Lower lobe of right lung (tissue), 2 donors: ENCODE data around the gene PSAP. TPM values are rescaled to one million over a fixed set of nuclear protein-coding genes. Genes with fewer than 3 reads are reported as not detected.
A peak's percentile ranks its signal among the peaks of the same experiment; 100 is the strongest.

Source experiments
- ATAC-seq, 2 donors: fragments of 200-7000 bp; cut with Tn5 transposase; one replicate each; pipeline ENCODE4 v1.9.1; 2020 to 2022; ENCODE audit warnings: mild to moderate bottlenecking in 2 of 2, moderate library complexity in 2 of 2
- DNase-seq: peaks from one replicate; pipeline ENCODE4 v3.0.0-alpha.2; 2020
- H3K27ac ChIP-seq: fragments of 200-600 bp; one replicate; pipeline ENCODE4 v1.8.0; 2022
- H3K27me3 ChIP-seq: fragments of 200-600 bp; one replicate; pipeline ENCODE4 v1.8.0; 2022; ENCODE audit warnings: low read depth
- H3K36me3 ChIP-seq: fragments of 200-600 bp; one replicate; pipeline ENCODE4 v1.8.0; 2022; ENCODE audit warnings: mild to moderate bottlenecking
- H3K4me1 ChIP-seq: fragments of 200-600 bp; one replicate; pipeline ENCODE4 v1.8.0; 2022
- H3K4me3 ChIP-seq: fragments of 200-600 bp; one replicate; pipeline ENCODE4 v1.8.0; 2022; ENCODE audit warnings: mild to moderate bottlenecking
- H3K9me3 ChIP-seq: fragments of 200-600 bp; one replicate; pipeline ENCODE4 v1.8.0; 2022
- CTCF ChIP-seq: fragments of 200-600 bp; IDR thresholded peaks from one replicate; pipeline ENCODE4 v1.8.0; 2022; ENCODE audit warnings: antibody characterized with exemption, mild to moderate bottlenecking
- intact Hi-C: fragments of 100-400 bp; cut with DNase I; formaldehyde crosslinking; loops from one replicate; pipeline ENCODE4 v1.11.0; 2022
- microRNA-seq: library from miRNA; unstranded; fragments of <30 nt; microRNA quantifications from one replicate; pipeline ENCODE4 v1.2.0, GENCODE V29; 2020; ENCODE audit warnings: borderline number of aligned reads
- total RNA-seq: library from RNA; stranded (reverse); fragmentation: NEBNext Ultra II Directional; extraction: Animal tissue kit (Norgen Biotek cat#: 25700); gene quantifications from one replicate; pipeline ENCODE4 v1.2.1, GENCODE V29; 2021
- donor health status: DM: no; HTN: yes; CAD: no; lungs with severe emphysema.

The PSAP gene
- total RNA-seq, 1 donor from 2014 or later: 2,019 TPM

DNA sequence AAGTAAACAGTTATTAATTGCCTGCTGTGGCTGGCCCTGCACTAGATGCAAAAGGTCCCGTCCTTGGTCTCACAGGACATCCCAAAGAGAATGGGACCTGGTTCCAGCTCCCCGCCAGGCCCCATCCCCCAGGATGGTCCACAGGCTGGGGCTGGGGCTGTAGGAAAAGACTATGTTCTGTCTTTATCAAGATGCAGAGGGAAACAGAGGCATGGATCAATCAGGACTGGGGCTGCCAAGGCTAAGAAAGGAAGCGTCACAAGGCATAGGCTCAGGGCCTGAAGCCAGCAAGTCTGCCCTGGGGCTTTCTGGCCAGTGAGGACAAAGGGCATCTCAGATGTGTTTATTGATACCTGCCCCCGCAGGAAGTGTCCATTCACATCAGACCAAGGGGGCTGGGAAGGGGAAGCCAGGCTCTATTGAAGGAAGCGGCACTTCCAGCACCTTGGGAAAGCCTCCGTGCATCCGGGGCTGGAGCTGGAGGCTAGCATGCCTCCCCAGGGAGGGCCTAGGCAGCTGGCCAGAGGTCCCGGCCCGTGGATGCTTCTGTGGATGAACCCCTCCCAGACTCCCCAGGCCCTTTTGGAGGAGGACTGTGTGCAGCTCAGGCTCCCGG lies 83.5 kb downstream of the PSAP start:
- Histone ChIP-seq H3K36me3 (peaks cover 25% of the 10 kb centered on the region), H3K4me1 (peaks cover 100% of the 10 kb centered on the region), H3K27ac (peak overlapping the region; percentile 96), H3K4me3 (peak overlapping the region; percentile 17), H3K9me3 (no peaks in the 10 kb centered on the region), H3K27me3 (no peaks in the 10 kb centered on the region)
- TF ChIP-seq CTCF: no peak
- intact Hi-C loops: no loop called here
- peak; percentile 73 for DNase-seq
- ATAC-seq: peak in 1 of 2 donors; percentile 3

GRCh38 chr10:71766717-71767419 lies 84.2 kb downstream of the PSAP start:
- no peaks in the 10 kb centered on the region for H3K27me3 ChIP-seq
- peak; percentile 87 for DNase-seq
- intact Hi-C loops: no loop called here
- peaks cover 100% of the 10 kb centered on the region for H3K4me1 ChIP-seq
- H3K36me3 ChIP-seq: peaks cover 31% of the 10 kb centered on the region
- no peaks in the 10 kb centered on the region for H3K9me3 ChIP-seq
- H3K27ac ChIP-seq: peak overlapping the region; percentile 96
- no peak for TF ChIP-seq CTCF
- peak; percentile 80 to 83 for ATAC-seq
- H3K4me3 ChIP-seq: peak overlapping the region; percentile 17

Small RNA genes lying within 50 kb of the gene (microRNA-seq; reads per million reads assigned to microRNA genes)
- not detected for gene MIR7152

Other genes starting within 250 kb of the PSAP start
- gene C10orf105, start 131.5 kb downstream of the PSAP start, total RNA-seq: 0.32 TPM
- 117 TPM for gene VSIR, start 77.7 kb downstream of the PSAP start, total RNA-seq
- gene CHST3, start 113.1 kb upstream of the PSAP start, total RNA-seq: 12.0 TPM
- gene SPOCK2, start 237.3 kb upstream of the PSAP start, total RNA-seq: 108 TPM